DOHH2 (cell line): ENCODE data around the gene ARID3C.

ENCODE experiments used
- EZH2phosphoT487 ChIP-seq: fragments of 200-600 bp; sonication (generic); IDR thresholded peaks from 2 replicates; pipeline ENCODE4 v1.6.1; 2017; ENCODE audit warnings: borderline replicate concordance, mild to moderate bottlenecking, antibody characterized with exemption, low read length, moderate library complexity, mixed read lengths
- TF ChIP-seq, protein P1 (sequence below): fragments of 200-600 bp; sonication (generic); IDR thresholded peaks from one replicate; pipeline ENCODE4 v1.5.1; 2014; ENCODE audit warnings: antibody characterized with exemption, mild to moderate bottlenecking, low read depth, low read length; ENCODE audit not compliant: poor library complexity, severe bottlenecking

- TF ChIP-seq, protein P1, sequence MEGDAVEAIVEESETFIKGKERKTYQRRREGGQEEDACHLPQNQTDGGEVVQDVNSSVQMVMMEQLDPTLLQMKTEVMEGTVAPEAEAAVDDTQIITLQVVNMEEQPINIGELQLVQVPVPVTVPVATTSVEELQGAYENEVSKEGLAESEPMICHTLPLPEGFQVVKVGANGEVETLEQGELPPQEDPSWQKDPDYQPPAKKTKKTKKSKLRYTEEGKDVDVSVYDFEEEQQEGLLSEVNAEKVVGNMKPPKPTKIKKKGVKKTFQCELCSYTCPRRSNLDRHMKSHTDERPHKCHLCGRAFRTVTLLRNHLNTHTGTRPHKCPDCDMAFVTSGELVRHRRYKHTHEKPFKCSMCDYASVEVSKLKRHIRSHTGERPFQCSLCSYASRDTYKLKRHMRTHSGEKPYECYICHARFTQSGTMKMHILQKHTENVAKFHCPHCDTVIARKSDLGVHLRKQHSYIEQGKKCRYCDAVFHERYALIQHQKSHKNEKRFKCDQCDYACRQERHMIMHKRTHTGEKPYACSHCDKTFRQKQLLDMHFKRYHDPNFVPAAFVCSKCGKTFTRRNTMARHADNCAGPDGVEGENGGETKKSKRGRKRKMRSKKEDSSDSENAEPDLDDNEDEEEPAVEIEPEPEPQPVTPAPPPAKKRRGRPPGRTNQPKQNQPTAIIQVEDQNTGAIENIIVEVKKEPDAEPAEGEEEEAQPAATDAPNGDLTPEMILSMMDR = no peak
- no peak for TF ChIP-seq EZH2phosphoT487
Observed at GRCh38 chr9:34594177-34594576, 34.7 kb downstream of the ARID3C start.
